ENCODE results near the gene CTNNA3.

- TF ChIP-seq CTCF (IDR thresholded peaks at IDR 0.05) = no peak
- no peak for TF ChIP-seq POLR2A (IDR thresholded peaks at IDR 0.05)
- no peak for TF ChIP-seq EP300 (IDR thresholded peaks at IDR 0.05; ENCODE audit: low read depth)
- TF ChIP-seq POLR2AphosphoS5 (IDR thresholded peaks at IDR 0.05) = no peak
Observed at GRCh38 chr10:65903620-65904019, 1792.4 kb downstream of the CTNNA3 start.
